CD14-positive monocyte (primary cell): ENCODE data around the gene ATG7. TPM values are rescaled to one million over a fixed set of nuclear protein-coding genes. Genes with fewer than 3 reads are reported as not detected.

Experiments used
- DNase-seq, 3 donors: peaks; one replicate each; pipeline ENCODE4 v3.0.0-alpha.2; 2011 to 2022
- H2AFZ ChIP-seq: 2 replicates; pipeline ENCODE4 v1.6.0; 2012; ENCODE audit warnings: mild to moderate bottlenecking, low read depth, low read length, inconsistent platforms; ENCODE audit not compliant: insufficient read depth, poor library complexity, severe bottlenecking
- H3K27ac ChIP-seq, 2 donors: 1 replicate in 1 of 2; 2 replicates in 1 of 2; pipeline ENCODE4 v1.5.1; 2012 to 2013; ENCODE audit warnings: low read length in 2 of 2, control low read depth in 1 of 2, inconsistent platforms in 1 of 2, low read depth in 1 of 2, mild to moderate bottlenecking in 1 of 2
- H3K27me3 ChIP-seq, 2 donors: one replicate each; pipeline versions ENCODE4 v1.6.0 to v1.6.1; 2011 to 2013; ENCODE audit warnings: low read length in 2 of 2; ENCODE audit not compliant: control insufficient read depth in 2 of 2, insufficient read depth in 2 of 2
- H3K36me3 ChIP-seq, 2 donors: replicated peaks in 1 of 2; 1 replicate in 1 of 2; 2 replicates in 1 of 2; pipeline versions ENCODE4 v1.5.1 to v1.6.1; 2012 to 2013; ENCODE audit warnings: low read length in 2 of 2, control low read depth in 1 of 2, inconsistent platforms in 1 of 2, mild to moderate bottlenecking in 1 of 2; ENCODE audit not compliant: insufficient read depth in 2 of 2, control insufficient read depth in 1 of 2
- H3K4me1 ChIP-seq, 2 donors: 1 replicate in 1 of 2; 2 replicates in 1 of 2; pipeline versions ENCODE4 v1.5.1 to v1.6.1; 2012 to 2013; ENCODE audit warnings: low read length in 2 of 2, control low read depth in 1 of 2, inconsistent platforms in 1 of 2, mild to moderate bottlenecking in 1 of 2, moderate library complexity in 1 of 2; ENCODE audit not compliant: insufficient read depth in 2 of 2, control insufficient read depth in 1 of 2
- H3K4me2 ChIP-seq: replicated peaks from 2 replicates; pipeline ENCODE3; 2012; ENCODE audit warnings: low read length, moderate library complexity, mild to moderate bottlenecking; ENCODE audit not compliant: poor library complexity, severe bottlenecking; ENCODE audit errors: extremely low read depth
- H3K4me3 ChIP-seq, 3 experiments: fragments of 200-600 bp in 1 of 3; sonication (generic) in 1 of 3; replicated peaks in 1 of 3; 1 replicate in 2 of 3; 2 replicates in 1 of 3; pipeline ENCODE4 v1.5.1; 2011 to 2013; ENCODE audit warnings: low read length in 3 of 3, mild to moderate bottlenecking in 3 of 3, control low read depth in 2 of 3, low read depth in 2 of 3, inconsistent platforms in 1 of 3, moderate library complexity in 1 of 3
- H3K79me2 ChIP-seq: 2 replicates; pipeline ENCODE4 v1.6.0; 2012; ENCODE audit warnings: mild to moderate bottlenecking, control low read depth, inconsistent platforms, low read length, moderate library complexity; ENCODE audit not compliant: insufficient read depth
- H3K9ac ChIP-seq: 2 replicates; pipeline ENCODE4 v1.6.0; 2017; ENCODE audit warnings: low read length, mild to moderate bottlenecking; ENCODE audit not compliant: insufficient read depth, poor library complexity, severe bottlenecking
- H3K9me3 ChIP-seq, 2 donors: replicated peaks in 1 of 2; 1 replicate in 1 of 2; 2 replicates in 1 of 2; pipeline versions ENCODE4 v1.5.1 to v1.6.1; 2012 to 2013; ENCODE audit warnings: low read length in 2 of 2, control low read depth in 1 of 2; ENCODE audit not compliant: control insufficient read depth in 1 of 2, insufficient read depth in 1 of 2
- H4K20me1 ChIP-seq: 2 replicates; pipeline ENCODE4 v1.6.0; 2012; ENCODE audit warnings: mild to moderate bottlenecking, low read length, control low read depth, moderate library complexity; ENCODE audit not compliant: insufficient read depth
- H3K27ac Mint-ChIP-seq, 7 donors: one replicate each; pipeline ENCODE4 v1.8.0; 2020; ENCODE audit warnings: mild to moderate bottlenecking in 7 of 7, mixed read lengths in 7 of 7, moderate library complexity in 6 of 7, inconsistent platforms in 2 of 7
- H3K27me3 Mint-ChIP-seq, 3 donors: one replicate each; pipeline ENCODE4 v1.8.0; 2021 to 2022; ENCODE audit warnings: low read depth in 3 of 3, mild to moderate bottlenecking in 3 of 3, mixed read lengths in 3 of 3, moderate library complexity in 3 of 3, inconsistent platforms in 1 of 3
- H3K36me3 Mint-ChIP-seq, 2 donors: one replicate each; pipeline ENCODE4 v1.8.0; 2020; ENCODE audit warnings: mixed read lengths in 2 of 2, inconsistent platforms in 1 of 2, mild to moderate bottlenecking in 1 of 2
- H3K4me1 Mint-ChIP-seq: one replicate; pipeline ENCODE4 v1.8.0; 2020; ENCODE audit warnings: mild to moderate bottlenecking, mixed read lengths
- H3K4me3 Mint-ChIP-seq, 2 donors: one replicate each; pipeline ENCODE4 v1.8.0; 2020; ENCODE audit warnings: mild to moderate bottlenecking in 2 of 2, mixed read lengths in 2 of 2, moderate library complexity in 1 of 2
- H3K9me3 Mint-ChIP-seq, 7 donors: one replicate each; pipeline ENCODE4 v1.8.0; 2020 to 2022; ENCODE audit warnings: mixed read lengths in 7 of 7, mild to moderate bottlenecking in 6 of 7, moderate library complexity in 6 of 7, inconsistent platforms in 2 of 7
- CTCF ChIP-seq: fragments of 200-600 bp; IDR thresholded peaks from one replicate; pipeline ENCODE4 v1.8.0; 2022; ENCODE audit warnings: antibody characterized with exemption, mild to moderate bottlenecking
- WGBS: methylation state at CpG from one replicate; pipeline ENCODE4 v1.1.5; 2013; ENCODE audit warnings: missing lambda C conversion rate; ENCODE audit not compliant: insufficient coverage; 5-methylcytosine and 5-hydroxymethylcytosine counted together
- intact Hi-C, 2 donors: fragments of 100-400 bp; cut with micrococcal nuclease; formaldehyde crosslinking; loops; one replicate each; pipeline versions ENCODE4 v1.15.0 to v1.15.1; 2023
- polyA plus RNA-seq, 3 donors: library from polyadenylated mRNA; depleted of rRNA in 1 of 3; unstranded in 2 of 3; stranded (reverse) in 1 of 3; fragments of 300-500 nt in 2 of 3; fragments of >200 nt in 1 of 3; fragmentation: Illumina TruSeq in 2 of 3; gene quantifications; 1 replicate in 2 of 3; 2 replicates in 1 of 3; pipeline ENCODE4 v1.2.3, GENCODE V29; 2012 to 2021

ATG7 gene
- polyA plus RNA-seq, 3 donors: 57.4 to 101 (median 89.7) TPM

GRCh38 chr3:11322931-11323330 is 50.7 kb downstream of the ATG7 start:
- Histone ChIP-seq H2AFZ (no peak overlapping the region), H4K20me1 (peaks cover 82% of the 10 kb centered on the region), H3K4me2 (no peak overlapping the region), H3K9me3 (no peaks in the 10 kb centered on the region), H3K27me3 (no peaks in the 10 kb centered on the region), H3K4me1 (no peaks in the 10 kb centered on the region), H3K4me3 (no peak overlapping the region), H3K36me3 (peaks cover 93 to 100% of the 10 kb centered on the region in 2 donors), H3K27ac (peak overlapping the region in 1 of 2 donors; percentile 10), H3K79me2 (peaks cover 8% of the 10 kb centered on the region), H3K9ac (no peak overlapping the region)
- peaks cover 0 to 2% (median 0%) of the 10 kb centered on the region in 3 donors for H3K27me3 Mint-ChIP-seq
- H3K36me3 Mint-ChIP-seq: peaks cover 92 to 97% of the 10 kb centered on the region in 2 donors
- 100% methylated on average over 1 of the region's 2 CpGs for WGBS
- H3K4me3 Mint-ChIP-seq: no peak overlapping the region
- H3K4me1 Mint-ChIP-seq: no peaks in the 10 kb centered on the region
- intact Hi-C loops: no loop called here
- H3K9me3 Mint-ChIP-seq: no peaks in the 10 kb centered on the region
- no peak for TF ChIP-seq CTCF
- DNase-seq: no peak
- peak overlapping the region in 3 of 7 donors; percentile 6 to 65 (median 10) for H3K27ac Mint-ChIP-seq

- no CpG with 5 or more reads among the region's 3 CpGs for WGBS
- Histone ChIP-seq H3K9ac (no peak overlapping the region), H3K4me1 (no peaks in the 10 kb centered on the region), H4K20me1 (peaks cover 82% of the 10 kb centered on the region), H2AFZ (no peak overlapping the region), H3K4me3 (no peak overlapping the region), H3K79me2 (peaks cover 8% of the 10 kb centered on the region), H3K27ac (peak overlapping the region in 1 of 2 donors; percentile 10), H3K4me2 (no peak overlapping the region), H3K9me3 (no peaks in the 10 kb centered on the region), H3K27me3 (no peaks in the 10 kb centered on the region), H3K36me3 (peaks cover 92 to 100% of the 10 kb centered on the region in 2 donors)
- intact Hi-C loops: no loop called here
- no peak for DNase-seq
- no peak overlapping the region for H3K4me3 Mint-ChIP-seq
- peaks cover 0 to 2% (median 0%) of the 10 kb centered on the region in 3 donors for H3K27me3 Mint-ChIP-seq
- TF ChIP-seq CTCF: no peak
- no peaks in the 10 kb centered on the region for H3K9me3 Mint-ChIP-seq
- H3K36me3 Mint-ChIP-seq: peaks cover 90 to 96% of the 10 kb centered on the region in 2 donors
- H3K4me1 Mint-ChIP-seq: no peaks in the 10 kb centered on the region
- H3K27ac Mint-ChIP-seq: no peak overlapping the region
Observed at GRCh38 chr3:11323813-11324212, 51.6 kb downstream of the ATG7 start.
